GM13976 (cell line): ENCODE measurements around the gene PNKP.

Experiments
- DNase-seq: peaks from one replicate; pipeline ENCODE4 v3.0.0; 2012; ENCODE audit warnings: low spot score
- CTCF ChIP-seq: IDR thresholded peaks from 2 replicates; pipeline ENCODE4 v1.5.1; 2012; ENCODE audit warnings: borderline replicate concordance, mild to moderate bottlenecking; ENCODE audit not compliant: insufficient read depth; ENCODE audit errors: extremely low read depth, missing control alignments, control extremely low read depth
- in situ Hi-C: fragments of 300-500 bp; cut with MboI; formaldehyde crosslinking; loops from one replicate; pipeline ENCODE4 v1.12.0; 2022; ENCODE audit warnings: low sequenced_read_pairs, mixed read lengths, inconsistent platforms; ENCODE audit not compliant: unreplicated experiment

The PNKP gene

GRCh38 chr19:49866933-49867782 is at the start of gene PNKP:
PNKP (minus strand) TSS chr19:49867576; CDS start chr19:49867204, 372 bp downstream.
- in situ Hi-C loops, result no loop called here

GRCh38 chr19:49915271-49915670 is 47.9 kb upstream of the PNKP start:
- no peak for TF ChIP-seq CTCF
- DNase-seq, result no peak
- in situ Hi-C loops, result no loop called here

More at GRCh38 chr19:49866933-49867782, at the start of gene PNKP:
- peak; percentile 96 for DNase-seq
- TF ChIP-seq CTCF, result no peak

GRCh38 chr19:49913720-49914119 is 46.3 kb upstream of the PNKP start:
- in situ Hi-C loops, result no loop called here
- DNase-seq, result no peak
- no peak for TF ChIP-seq CTCF

- in situ Hi-C loops, result no loop called here
- no peak for DNase-seq
- TF ChIP-seq CTCF, result peak; percentile 28
Measured at GRCh38 chr19:49912965-49913685, 45.7 kb upstream of the PNKP start.

GRCh38 chr19:49911381-49912145 is 44.2 kb upstream of the PNKP start:
- no peak for TF ChIP-seq CTCF
- peak; percentile 83 for DNase-seq
- in situ Hi-C loops, result no loop called here

- in situ Hi-C loops, result no loop called here
- DNase-seq, result no peak
- TF ChIP-seq CTCF, result no peak
Measured at GRCh38 chr19:49910179-49910578, 42.8 kb upstream of the PNKP start.
